Measurements from ENCODE around the gene NTNG1. TPM values are rescaled to one million over a fixed set of nuclear protein-coding genes. Genes with fewer than 3 reads are reported as not detected.

Gene NTNG1
- total RNA-seq, 1 experiment from 2014 or later, result 2.3 TPM

- TF ChIP-seq HMGXB4 (CRISPR knock-in tag; IDR thresholded peaks at IDR 0.05) (no peak), GABPB1 (CRISPR knock-in tag; IDR thresholded peaks at IDR 0.05) (no peak), ESRRA (CRISPR knock-in tag; IDR thresholded peaks at IDR 0.05; ENCODE audit: borderline replicate concordance) (no peak), SP1 (CRISPR knock-in tag; conservative IDR thresholded peaks at IDR 0.05) (no peak), CTCF (IDR thresholded peaks at IDR 0.05) (no peak)
These were observed 345.5 kb downstream of the NTNG1 start (continued) for GRCh38 chr1:107486349-107486748.

DNA sequence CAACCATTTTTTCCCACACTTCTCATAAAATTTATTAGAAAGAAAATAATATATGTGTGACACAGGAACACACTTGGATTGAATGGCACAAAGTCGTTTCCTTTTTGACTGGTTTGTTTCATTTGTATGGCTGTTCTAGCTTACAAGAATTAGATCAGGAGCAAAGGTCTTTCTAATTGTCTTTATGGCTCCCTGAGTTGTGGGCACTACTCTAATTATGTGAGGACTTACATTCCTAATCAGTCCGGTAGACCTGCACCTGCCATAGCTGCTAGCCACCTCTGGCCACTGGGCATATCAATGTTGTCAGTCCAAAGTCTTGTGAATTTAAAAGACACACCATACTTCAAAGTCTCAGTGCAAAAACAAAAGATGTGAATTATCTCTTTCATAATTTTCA, 346.7 kb downstream of the NTNG1 start:
- Mint-ChIP-seq H3K36me3 (no peaks in the 10 kb centered on the region), H3K4me1 (peaks cover 8% of the 10 kb centered on the region), H3K4me3 (no peak overlapping the region), H3K9me3 (no peaks in the 10 kb centered on the region), H3K27me3 (ENCODE audit: low read depth) (no peaks in the 10 kb centered on the region), H3K27ac (no peak overlapping the region)
- ChIA-PET CTCF (interaction anchor here (1.0 kb wide), 1 partner anchor 42 kb away, joined by 3 read pairs; no protein-coding TSS in a partner anchor), POLR2A (no interaction called here)
- no peak for ATAC-seq
- TF ChIP-seq ELF4 (CRISPR knock-in tag; IDR thresholded peaks at IDR 0.05; ENCODE audit: low read depth) (no peak), CREB1 (CRISPR knock-in tag; IDR thresholded peaks at IDR 0.05) (no peak), AR (CRISPR knock-in tag; IDR thresholded peaks at IDR 0.05) (no peak), PRDM15 (CRISPR knock-in tag; IDR thresholded peaks at IDR 0.05) (no peak), NR3C1 (CRISPR knock-in tag; conservative IDR thresholded peaks at IDR 0.05; ENCODE audit: low read depth) (no peak), ATF3 (CRISPR knock-in tag; conservative IDR thresholded peaks at IDR 0.05) (no peak)
- TF ChIP-seq, protein P1, sequence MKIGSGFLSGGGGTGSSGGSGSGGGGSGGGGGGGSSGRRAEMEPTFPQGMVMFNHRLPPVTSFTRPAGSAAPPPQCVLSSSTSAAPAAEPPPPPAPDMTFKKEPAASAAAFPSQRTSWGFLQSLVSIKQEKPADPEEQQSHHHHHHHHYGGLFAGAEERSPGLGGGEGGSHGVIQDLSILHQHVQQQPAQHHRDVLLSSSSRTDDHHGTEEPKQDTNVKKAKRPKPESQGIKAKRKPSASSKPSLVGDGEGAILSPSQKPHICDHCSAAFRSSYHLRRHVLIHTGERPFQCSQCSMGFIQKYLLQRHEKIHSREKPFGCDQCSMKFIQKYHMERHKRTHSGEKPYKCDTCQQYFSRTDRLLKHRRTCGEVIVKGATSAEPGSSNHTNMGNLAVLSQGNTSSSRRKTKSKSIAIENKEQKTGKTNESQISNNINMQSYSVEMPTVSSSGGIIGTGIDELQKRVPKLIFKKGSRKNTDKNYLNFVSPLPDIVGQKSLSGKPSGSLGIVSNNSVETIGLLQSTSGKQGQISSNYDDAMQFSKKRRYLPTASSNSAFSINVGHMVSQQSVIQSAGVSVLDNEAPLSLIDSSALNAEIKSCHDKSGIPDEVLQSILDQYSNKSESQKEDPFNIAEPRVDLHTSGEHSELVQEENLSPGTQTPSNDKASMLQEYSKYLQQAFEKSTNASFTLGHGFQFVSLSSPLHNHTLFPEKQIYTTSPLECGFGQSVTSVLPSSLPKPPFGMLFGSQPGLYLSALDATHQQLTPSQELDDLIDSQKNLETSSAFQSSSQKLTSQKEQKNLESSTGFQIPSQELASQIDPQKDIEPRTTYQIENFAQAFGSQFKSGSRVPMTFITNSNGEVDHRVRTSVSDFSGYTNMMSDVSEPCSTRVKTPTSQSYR (CRISPR knock-in tag; IDR thresholded peaks at IDR 0.05), result no peak
- no peak for DNase-seq (ENCODE audit: low spot score)

Data from WTC11 (cell line).